ENCODE results near the gene MMP15.

The MMP15 gene

GRCh38 chr16:58051296-58051695 lies 25.7 kb downstream of the MMP15 start:
- no peaks in the 10 kb centered on the region for H3K36me3 ChIP-seq (ENCODE audit: insufficient read depth, low read length)
- no peaks in the 10 kb centered on the region for H3K27me3 ChIP-seq (ENCODE audit: insufficient read depth, low read length, poor library complexity)
- DNase-seq (no peak), ATAC-seq (ENCODE audit: insufficient read depth, low read depth) (no peak)
- no peaks in the 10 kb centered on the region for H3K4me1 ChIP-seq (ENCODE audit: insufficient read depth, low read length)
- H4K20me1 ChIP-seq (ENCODE audit: insufficient read depth, low read length): no peaks in the 10 kb centered on the region
- TF ChIP-seq CTCF (IDR thresholded peaks at IDR 0.05; ENCODE audit: borderline replicate concordance, extremely low read depth, low read length, poor library complexity, severe bottlenecking) (no peak), EZH2 (IDR thresholded peaks at IDR 0.05; ENCODE audit: borderline replicate concordance, low read depth, low read length, severe bottlenecking) (no peak)
- H3K4me2 ChIP-seq (ENCODE audit: insufficient read depth, low read length): no peak overlapping the region
- H3K27ac ChIP-seq (ENCODE audit: low read length): no peak overlapping the region
- H3K9ac ChIP-seq (ENCODE audit: low read depth, low read length): no peak overlapping the region
- no peaks in the 10 kb centered on the region for H3K9me3 ChIP-seq (ENCODE audit: insufficient read depth, low read length, severe bottlenecking)
- no peak overlapping the region for H2AFZ ChIP-seq (ENCODE audit: low read depth, low read length)
- no peak overlapping the region for H3K4me3 ChIP-seq (ENCODE audit: low read depth in 1 of 2, low read length in 2 of 2)
- no peaks in the 10 kb centered on the region for H3K79me2 ChIP-seq (ENCODE audit: insufficient read depth, low read length)

- H3K4me1 ChIP-seq (ENCODE audit: insufficient read depth, low read length): no peaks in the 10 kb centered on the region
- no peaks in the 10 kb centered on the region for H3K36me3 ChIP-seq (ENCODE audit: insufficient read depth, low read length)
- no peak for ATAC-seq (ENCODE audit: insufficient read depth, low read depth)
- H3K4me3 ChIP-seq (ENCODE audit: low read depth in 1 of 2, low read length in 2 of 2): no peak overlapping the region
- H3K4me2 ChIP-seq (ENCODE audit: insufficient read depth, low read length): no peak overlapping the region
- no peak for DNase-seq
- no peaks in the 10 kb centered on the region for H3K9me3 ChIP-seq (ENCODE audit: insufficient read depth, low read length, severe bottlenecking)
- no peak overlapping the region for H3K9ac ChIP-seq (ENCODE audit: low read depth, low read length)
- no peak overlapping the region for H3K27ac ChIP-seq (ENCODE audit: low read length)
- no peaks in the 10 kb centered on the region for H4K20me1 ChIP-seq (ENCODE audit: insufficient read depth, low read length)
- H2AFZ ChIP-seq (ENCODE audit: low read depth, low read length): no peak overlapping the region
- TF ChIP-seq EZH2 (IDR thresholded peaks at IDR 0.05; ENCODE audit: borderline replicate concordance, low read depth, low read length, severe bottlenecking) (no peak), CTCF (IDR thresholded peaks at IDR 0.05; ENCODE audit: borderline replicate concordance, extremely low read depth, low read length, poor library complexity, severe bottlenecking) (no peak)
- no peaks in the 10 kb centered on the region for H3K27me3 ChIP-seq (ENCODE audit: insufficient read depth, low read length, poor library complexity)
- H3K79me2 ChIP-seq (ENCODE audit: insufficient read depth, low read length): no peaks in the 10 kb centered on the region
Observed at GRCh38 chr16:58051821-58052603, 26.5 kb downstream of the MMP15 start.

GRCh38 chr16:58053682-58054005 lies 28.1 kb downstream of the MMP15 start:
- ATAC-seq (ENCODE audit: insufficient read depth, low read depth): no peak

More at GRCh38 chr16:58053682-58054005, 28.1 kb downstream of the MMP15 start:
- TF ChIP-seq EZH2 (IDR thresholded peaks at IDR 0.05; ENCODE audit: borderline replicate concordance, low read depth, low read length, severe bottlenecking) (no peak), CTCF (IDR thresholded peaks at IDR 0.05; ENCODE audit: borderline replicate concordance, extremely low read depth, low read length, poor library complexity, severe bottlenecking) (no peak)
- no peak for DNase-seq
- no peak overlapping the region for H3K4me2 ChIP-seq (ENCODE audit: insufficient read depth, low read length)
- H2AFZ ChIP-seq (ENCODE audit: low read depth, low read length): no peak overlapping the region
- no peak overlapping the region for H3K9ac ChIP-seq (ENCODE audit: low read depth, low read length)
- H3K27me3 ChIP-seq (ENCODE audit: insufficient read depth, low read length, poor library complexity): peaks cover 6% of the 10 kb centered on the region
- H3K36me3 ChIP-seq (ENCODE audit: insufficient read depth, low read length): no peaks in the 10 kb centered on the region
- no peaks in the 10 kb centered on the region for H3K4me1 ChIP-seq (ENCODE audit: insufficient read depth, low read length)
- H3K27ac ChIP-seq (ENCODE audit: low read length): no peak overlapping the region
- H3K79me2 ChIP-seq (ENCODE audit: insufficient read depth, low read length): no peaks in the 10 kb centered on the region
- H3K9me3 ChIP-seq (ENCODE audit: insufficient read depth, low read length, severe bottlenecking): no peaks in the 10 kb centered on the region
- no peak overlapping the region for H3K4me3 ChIP-seq (ENCODE audit: low read depth in 1 of 2, low read length in 2 of 2)
- no peaks in the 10 kb centered on the region for H4K20me1 ChIP-seq (ENCODE audit: insufficient read depth, low read length)

Measured in DND-41 (cell line).